SK-N-SH (cell line): ENCODE measurements around the gene MACROD2.

Experiments
- TF ChIP-seq, protein P1 (sequence below): fragments of 200-600 bp; sonication (generic); IDR thresholded peaks from 2 replicates; pipeline ENCODE4 v1.6.1; 2017; ENCODE audit warnings: antibody characterized with exemption, mild to moderate bottlenecking, moderate library complexity
- TF ChIP-seq, protein P2 (sequence below): IDR thresholded peaks from 2 replicates; pipeline ENCODE4 v1.4.0; 2012; ENCODE audit warnings: low read depth, borderline replicate concordance

DNA sequence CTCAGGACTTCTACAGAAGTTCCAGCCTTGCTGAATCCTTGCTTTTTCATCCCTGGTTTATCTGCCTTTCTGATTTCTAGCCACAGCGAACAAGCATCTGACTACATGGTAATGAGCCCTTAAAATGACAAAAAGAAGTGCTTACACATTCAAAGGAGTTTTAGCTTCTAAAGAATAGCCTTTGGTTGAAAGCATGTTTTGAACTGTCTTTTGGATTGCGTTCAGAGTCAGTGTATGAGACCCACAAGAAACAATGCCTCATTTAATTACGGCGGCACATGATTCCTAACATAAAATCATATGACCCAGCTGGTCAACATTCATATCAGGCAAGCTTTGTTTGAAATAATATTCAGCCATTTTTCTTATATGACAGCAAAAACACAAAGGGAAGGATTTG lies 1793.8 kb downstream of the MACROD2 start:
- TF ChIP-seq, protein P1, sequence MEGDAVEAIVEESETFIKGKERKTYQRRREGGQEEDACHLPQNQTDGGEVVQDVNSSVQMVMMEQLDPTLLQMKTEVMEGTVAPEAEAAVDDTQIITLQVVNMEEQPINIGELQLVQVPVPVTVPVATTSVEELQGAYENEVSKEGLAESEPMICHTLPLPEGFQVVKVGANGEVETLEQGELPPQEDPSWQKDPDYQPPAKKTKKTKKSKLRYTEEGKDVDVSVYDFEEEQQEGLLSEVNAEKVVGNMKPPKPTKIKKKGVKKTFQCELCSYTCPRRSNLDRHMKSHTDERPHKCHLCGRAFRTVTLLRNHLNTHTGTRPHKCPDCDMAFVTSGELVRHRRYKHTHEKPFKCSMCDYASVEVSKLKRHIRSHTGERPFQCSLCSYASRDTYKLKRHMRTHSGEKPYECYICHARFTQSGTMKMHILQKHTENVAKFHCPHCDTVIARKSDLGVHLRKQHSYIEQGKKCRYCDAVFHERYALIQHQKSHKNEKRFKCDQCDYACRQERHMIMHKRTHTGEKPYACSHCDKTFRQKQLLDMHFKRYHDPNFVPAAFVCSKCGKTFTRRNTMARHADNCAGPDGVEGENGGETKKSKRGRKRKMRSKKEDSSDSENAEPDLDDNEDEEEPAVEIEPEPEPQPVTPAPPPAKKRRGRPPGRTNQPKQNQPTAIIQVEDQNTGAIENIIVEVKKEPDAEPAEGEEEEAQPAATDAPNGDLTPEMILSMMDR = no peak
- TF ChIP-seq, protein P2, sequence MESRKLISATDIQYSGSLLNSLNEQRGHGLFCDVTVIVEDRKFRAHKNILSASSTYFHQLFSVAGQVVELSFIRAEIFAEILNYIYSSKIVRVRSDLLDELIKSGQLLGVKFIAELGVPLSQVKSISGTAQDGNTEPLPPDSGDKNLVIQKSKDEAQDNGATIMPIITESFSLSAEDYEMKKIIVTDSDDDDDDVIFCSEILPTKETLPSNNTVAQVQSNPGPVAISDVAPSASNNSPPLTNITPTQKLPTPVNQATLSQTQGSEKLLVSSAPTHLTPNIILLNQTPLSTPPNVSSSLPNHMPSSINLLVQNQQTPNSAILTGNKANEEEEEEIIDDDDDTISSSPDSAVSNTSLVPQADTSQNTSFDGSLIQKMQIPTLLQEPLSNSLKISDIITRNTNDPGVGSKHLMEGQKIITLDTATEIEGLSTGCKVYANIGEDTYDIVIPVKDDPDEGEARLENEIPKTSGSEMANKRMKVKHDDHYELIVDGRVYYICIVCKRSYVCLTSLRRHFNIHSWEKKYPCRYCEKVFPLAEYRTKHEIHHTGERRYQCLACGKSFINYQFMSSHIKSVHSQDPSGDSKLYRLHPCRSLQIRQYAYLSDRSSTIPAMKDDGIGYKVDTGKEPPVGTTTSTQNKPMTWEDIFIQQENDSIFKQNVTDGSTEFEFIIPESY = no peak
